Measurements from ENCODE around the gene ZMYND11.

The ZMYND11 gene

GRCh38 chr10:271722-272121 is 136.5 kb downstream of the ZMYND11 start:
- no peak for DNase-seq (ENCODE audit: low read depth)
- H3K4me3 ChIP-seq (ENCODE audit: low read depth, low read length): no peak overlapping the region

- DNase-seq (ENCODE audit: low read depth): no peak
- no peak overlapping the region for H3K4me3 ChIP-seq (ENCODE audit: low read depth, low read length)
These were observed 137.8 kb downstream of the ZMYND11 start for GRCh38 chr10:273088-273487.

GRCh38 chr10:274866-275265 is 139.6 kb downstream of the ZMYND11 start:
- DNase-seq (ENCODE audit: low read depth): no peak
- H3K4me3 ChIP-seq (ENCODE audit: low read depth, low read length): no peak overlapping the region

GRCh38 chr10:275680-276079 is 140.4 kb downstream of the ZMYND11 start:
- no peak for DNase-seq (ENCODE audit: low read depth)
- H3K4me3 ChIP-seq (ENCODE audit: low read depth, low read length): no peak overlapping the region

- H3K4me3 ChIP-seq (ENCODE audit: low read depth, low read length): no peak overlapping the region
- no peak for DNase-seq (ENCODE audit: low read depth)
These were observed 142.7 kb downstream of the ZMYND11 start for GRCh38 chr10:277963-278362.

GRCh38 chr10:278707-279106 is 143.5 kb downstream of the ZMYND11 start:
- no peak for DNase-seq (ENCODE audit: low read depth)
- no peak overlapping the region for H3K4me3 ChIP-seq (ENCODE audit: low read depth, low read length)

GRCh38 chr10:279232-279631 is 144.0 kb downstream of the ZMYND11 start:
- DNase-seq (ENCODE audit: low read depth): no peak
- H3K4me3 ChIP-seq (ENCODE audit: low read depth, low read length): no peak overlapping the region

GRCh38 chr10:279655-280054 is 144.4 kb downstream of the ZMYND11 start:
- DNase-seq (ENCODE audit: low read depth): no peak

GRCh38 chr10:282294-283139 is 147.3 kb downstream of the ZMYND11 start:
- no peak for DNase-seq (ENCODE audit: low read depth)
- H3K4me3 ChIP-seq (ENCODE audit: low read depth, low read length): no peak overlapping the region

More at GRCh38 chr10:279655-280054, 144.4 kb downstream of the ZMYND11 start:
- no peak overlapping the region for H3K4me3 ChIP-seq (ENCODE audit: low read depth, low read length)

GRCh38 chr10:283140-283479 is 147.9 kb downstream of the ZMYND11 start:
- H3K4me3 ChIP-seq (ENCODE audit: low read depth, low read length): no peak overlapping the region
- DNase-seq (ENCODE audit: low read depth): no peak

GRCh38 chr10:283916-284356 is 148.7 kb downstream of the ZMYND11 start:
- DNase-seq (ENCODE audit: low read depth): no peak
- no peak overlapping the region for H3K4me3 ChIP-seq (ENCODE audit: low read depth, low read length)

GRCh38 chr10:285216-285615 is 150.0 kb downstream of the ZMYND11 start:
- no peak for DNase-seq (ENCODE audit: low read depth)
- H3K4me3 ChIP-seq (ENCODE audit: low read depth, low read length): no peak overlapping the region

- no peak overlapping the region for H3K4me3 ChIP-seq (ENCODE audit: low read depth, low read length)
- no peak for DNase-seq (ENCODE audit: low read depth)
These were observed 151.9 kb downstream of the ZMYND11 start for GRCh38 chr10:287026-287709.

- H3K4me3 ChIP-seq (ENCODE audit: low read depth, low read length): no peak overlapping the region
- no peak for DNase-seq (ENCODE audit: low read depth)
These were observed 152.6 kb downstream of the ZMYND11 start for GRCh38 chr10:287814-288213.

- no peak for DNase-seq (ENCODE audit: low read depth)
- H3K4me3 ChIP-seq (ENCODE audit: low read depth, low read length): no peak overlapping the region
These were observed 153.3 kb downstream of the ZMYND11 start for GRCh38 chr10:288316-289200.

GRCh38 chr10:289581-289980 is 154.3 kb downstream of the ZMYND11 start:
- no peak overlapping the region for H3K4me3 ChIP-seq (ENCODE audit: low read depth, low read length)
- DNase-seq (ENCODE audit: low read depth): no peak

GRCh38 chr10:290026-290725 is 154.9 kb downstream of the ZMYND11 start:
- H3K4me3 ChIP-seq (ENCODE audit: low read depth, low read length): no peak overlapping the region
- DNase-seq (ENCODE audit: low read depth): no peak

- H3K4me3 ChIP-seq (ENCODE audit: low read depth, low read length): no peak overlapping the region
These were observed 158.4 kb downstream of the ZMYND11 start for GRCh38 chr10:293636-294035.

GRCh38 chr10:297567-297966 is 162.3 kb downstream of the ZMYND11 start:
- peak overlapping the region; percentile 14 for H3K4me3 ChIP-seq (ENCODE audit: low read depth, low read length)
- no peak for DNase-seq (ENCODE audit: low read depth)

More at GRCh38 chr10:293636-294035, 158.4 kb downstream of the ZMYND11 start:
- DNase-seq (ENCODE audit: low read depth): no peak
